Measurements from ENCODE around the gene PRKCZ. TPM values are rescaled to one million over a fixed set of nuclear protein-coding genes. Genes with fewer than 3 reads are reported as not detected.
A peak's percentile ranks its signal among the peaks of the same experiment; 100 is the strongest.

PRKCZ gene
- polyA plus RNA-seq, 1 of the 3 experiments (the other 2 are of a cell fraction), result 24.2 TPM

DNA sequence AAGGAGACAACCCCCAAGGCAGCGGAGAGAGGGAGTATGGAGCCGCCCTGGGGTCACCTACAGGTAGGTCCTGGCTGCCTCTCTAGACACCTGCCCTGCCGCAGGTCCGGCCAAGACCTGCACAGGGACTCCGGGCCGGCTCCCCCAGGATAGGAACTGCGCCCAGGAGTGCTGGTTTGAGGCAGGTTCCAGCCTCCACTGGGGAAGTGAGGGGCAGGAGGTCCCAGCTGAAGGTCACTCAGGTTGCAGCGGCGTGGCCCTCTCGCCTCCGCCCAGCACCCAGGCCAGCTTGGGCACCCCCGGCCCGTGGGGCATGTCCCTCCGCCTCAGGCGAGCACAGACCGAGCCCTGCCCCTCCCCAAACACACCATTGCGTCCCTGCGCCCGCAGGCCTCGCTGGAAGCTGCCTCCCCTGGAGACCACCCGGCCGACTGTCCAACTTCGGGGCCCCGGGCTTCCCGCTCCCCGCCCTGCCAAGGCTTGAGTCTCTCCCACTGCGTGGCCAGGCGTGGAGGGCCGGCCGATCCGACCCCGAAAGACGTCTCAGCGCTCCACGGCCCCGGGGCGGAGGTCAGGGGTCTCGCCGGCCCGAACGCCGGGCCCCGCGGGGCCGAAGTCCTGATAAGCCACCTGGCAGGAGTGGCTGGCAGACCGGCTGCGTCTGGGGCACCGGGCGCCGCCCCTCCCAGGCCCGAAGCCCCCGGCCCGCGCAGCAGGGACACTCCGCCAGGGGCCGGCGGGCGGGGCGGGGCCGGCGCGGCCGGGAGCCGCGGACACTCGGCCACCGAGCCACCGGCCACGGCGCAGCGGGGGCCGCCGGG is 176.5 kb downstream of the PRKCZ start:
- H3K9ac ChIP-seq, result peak overlapping the region; percentile 91
- ChIA-PET CTCF (interaction anchor here (1.4 to 9.4 kb wide), 2 partner anchors 32 to 156 kb away, joined by 5 to 47 read pairs; partner anchors contain the start of gene FAAP20), POLR2A (no interaction called here)
- H3K9me2 ChIP-seq, result no peaks in the 10 kb centered on the region
- H3K4me1 ChIP-seq (ENCODE audit: control insufficient read depth in 1 of 2, insufficient read depth in 2 of 2, low read depth in 1 of 2, low read length in 1 of 2), result peaks cover 0 to 29% of the 10 kb centered on the region in 2 experiments; a peak in 1 of 4 replicates
- H3K27ac ChIP-seq (ENCODE audit: low read depth in 2 of 2, low read length in 1 of 2), result peak overlapping the region; percentile 80 to 94
- peak overlapping the region; percentile 96 for H3K4me2 ChIP-seq
- no peak for TF ChIP-seq FOSL2 (IDR thresholded peaks at IDR 0.05; ENCODE audit: borderline replicate concordance, low read depth)
- TF ChIP-seq RAD21 (IDR thresholded peaks at IDR 0.05; ENCODE audit: low read length), result no peak
- TF ChIP-seq, protein P1, sequence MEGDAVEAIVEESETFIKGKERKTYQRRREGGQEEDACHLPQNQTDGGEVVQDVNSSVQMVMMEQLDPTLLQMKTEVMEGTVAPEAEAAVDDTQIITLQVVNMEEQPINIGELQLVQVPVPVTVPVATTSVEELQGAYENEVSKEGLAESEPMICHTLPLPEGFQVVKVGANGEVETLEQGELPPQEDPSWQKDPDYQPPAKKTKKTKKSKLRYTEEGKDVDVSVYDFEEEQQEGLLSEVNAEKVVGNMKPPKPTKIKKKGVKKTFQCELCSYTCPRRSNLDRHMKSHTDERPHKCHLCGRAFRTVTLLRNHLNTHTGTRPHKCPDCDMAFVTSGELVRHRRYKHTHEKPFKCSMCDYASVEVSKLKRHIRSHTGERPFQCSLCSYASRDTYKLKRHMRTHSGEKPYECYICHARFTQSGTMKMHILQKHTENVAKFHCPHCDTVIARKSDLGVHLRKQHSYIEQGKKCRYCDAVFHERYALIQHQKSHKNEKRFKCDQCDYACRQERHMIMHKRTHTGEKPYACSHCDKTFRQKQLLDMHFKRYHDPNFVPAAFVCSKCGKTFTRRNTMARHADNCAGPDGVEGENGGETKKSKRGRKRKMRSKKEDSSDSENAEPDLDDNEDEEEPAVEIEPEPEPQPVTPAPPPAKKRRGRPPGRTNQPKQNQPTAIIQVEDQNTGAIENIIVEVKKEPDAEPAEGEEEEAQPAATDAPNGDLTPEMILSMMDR (IDR thresholded peaks at IDR 0.05), result no peak
- TF ChIP-seq, protein P2, sequence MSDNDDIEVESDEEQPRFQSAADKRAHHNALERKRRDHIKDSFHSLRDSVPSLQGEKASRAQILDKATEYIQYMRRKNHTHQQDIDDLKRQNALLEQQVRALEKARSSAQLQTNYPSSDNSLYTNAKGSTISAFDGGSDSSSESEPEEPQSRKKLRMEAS (IDR thresholded peaks at IDR 0.05; ENCODE audit: low read depth), result no peak
- TF ChIP-seq GATA2 (CRISPR knock-in tag; IDR thresholded peaks at IDR 0.05), result no peak
- no peak for TF ChIP-seq CHD2 (IDR thresholded peaks at IDR 0.05; ENCODE audit: low read length, partially characterized antibody)
- TF ChIP-seq ELF1 (IDR thresholded peaks at IDR 0.05), result no peak
- TF ChIP-seq POLR2AphosphoS5 (IDR thresholded peaks at IDR 0.05; ENCODE audit: low read depth, low read length), result no peak
- no peak for TF ChIP-seq NRF1 (IDR thresholded peaks at IDR 0.05; ENCODE audit: low read depth, low read length)
- TF ChIP-seq USF1 (IDR thresholded peaks at IDR 0.05; ENCODE audit: borderline replicate concordance, low read depth), result no peak
- no peak for TF ChIP-seq USF2 (IDR thresholded peaks at IDR 0.05; ENCODE audit: borderline replicate concordance, low read depth, low read length)
- no peak for TF ChIP-seq MEF2A (IDR thresholded peaks at IDR 0.05; ENCODE audit: borderline replicate concordance, low read depth)
- TF ChIP-seq, protein P3, sequence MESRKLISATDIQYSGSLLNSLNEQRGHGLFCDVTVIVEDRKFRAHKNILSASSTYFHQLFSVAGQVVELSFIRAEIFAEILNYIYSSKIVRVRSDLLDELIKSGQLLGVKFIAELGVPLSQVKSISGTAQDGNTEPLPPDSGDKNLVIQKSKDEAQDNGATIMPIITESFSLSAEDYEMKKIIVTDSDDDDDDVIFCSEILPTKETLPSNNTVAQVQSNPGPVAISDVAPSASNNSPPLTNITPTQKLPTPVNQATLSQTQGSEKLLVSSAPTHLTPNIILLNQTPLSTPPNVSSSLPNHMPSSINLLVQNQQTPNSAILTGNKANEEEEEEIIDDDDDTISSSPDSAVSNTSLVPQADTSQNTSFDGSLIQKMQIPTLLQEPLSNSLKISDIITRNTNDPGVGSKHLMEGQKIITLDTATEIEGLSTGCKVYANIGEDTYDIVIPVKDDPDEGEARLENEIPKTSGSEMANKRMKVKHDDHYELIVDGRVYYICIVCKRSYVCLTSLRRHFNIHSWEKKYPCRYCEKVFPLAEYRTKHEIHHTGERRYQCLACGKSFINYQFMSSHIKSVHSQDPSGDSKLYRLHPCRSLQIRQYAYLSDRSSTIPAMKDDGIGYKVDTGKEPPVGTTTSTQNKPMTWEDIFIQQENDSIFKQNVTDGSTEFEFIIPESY (IDR thresholded peaks at IDR 0.05; ENCODE audit: borderline replicate concordance, low read depth), result no peak
- TF ChIP-seq JUND (IDR thresholded peaks at IDR 0.05), result no peak
- peak overlapping the region; percentile 68 to 80 for H3K4me3 ChIP-seq (ENCODE audit: low read depth in 2 of 2, low read length in 1 of 2)
- H4K20me1 ChIP-seq (ENCODE audit: insufficient read depth), result peaks cover 30% of the 10 kb centered on the region
- DNase-seq, result peak; percentile 82
- no peaks in the 10 kb centered on the region for H3K36me3 ChIP-seq (replicated peaks in 1 of 2; ENCODE audit: control insufficient read depth in 1 of 2, insufficient read depth in 2 of 2, low read length in 1 of 2)
- no peaks in the 10 kb centered on the region for H3K27me3 ChIP-seq (ENCODE audit: insufficient read depth)
- H3K9me3 ChIP-seq, result no peaks in the 10 kb centered on the region
- WGBS (ENCODE audit: low lambda C conversion rate), result 70% methylated on average over 7 of the region's 73 CpGs
- H2AFZ ChIP-seq (ENCODE audit: low read depth), result no peak overlapping the region
- no peaks in the 10 kb centered on the region for H3F3A ChIP-seq (replicated peaks; ENCODE audit: insufficient read depth)
- peaks cover 35% of the 10 kb centered on the region for H3K79me2 ChIP-seq (ENCODE audit: insufficient read depth)

All from SK-N-SH (cell line).